Gastroesophageal sphincter (tissue), 4 donors: ENCODE data around the gene CSTF3. TPM values are rescaled to one million over a fixed set of nuclear protein-coding genes. Genes with fewer than 3 reads are reported as not detected.
"Not testable (repeated sequence)": the region's sequence is repeated elsewhere in the genome, so short reads cannot be mapped to it uniquely, and the experiment has no call there.

Source experiments
- ATAC-seq: fragments of 150-250 bp; one replicate; pipeline ENCODE4 v1.9.1; 2016; ENCODE audit warnings: mild to moderate bottlenecking, moderate library complexity
- H3K27ac ChIP-seq, 4 donors: fragments of 200-600 bp; sonication (generic) in 3 of 4; 1 replicate in 3 of 4; 2 replicates in 1 of 4; pipeline ENCODE4 v1.5.1; 2016 to 2019
- H3K27me3 ChIP-seq: fragments of 200-600 bp; sonication (generic); one replicate; pipeline ENCODE4 v1.5.1; 2019
- H3K36me3 ChIP-seq, 2 donors: fragments of 200-600 bp; sonication (generic); one replicate each; pipeline ENCODE4 v1.5.1; 2019; ENCODE audit warnings: control low read depth in 1 of 2
- H3K4me1 ChIP-seq, 3 donors: fragments of 200-600 bp; sonication (generic); 1 replicate in 2 of 3; 2 replicates in 1 of 3; pipeline ENCODE4 v1.5.1; 2016 to 2019; ENCODE audit warnings: control low read depth in 2 of 3
- H3K4me3 ChIP-seq, 2 donors: fragments of 200-600 bp; sonication (generic); one replicate each; pipeline ENCODE4 v1.5.1; 2019; ENCODE audit warnings: mild to moderate bottlenecking in 1 of 2, moderate library complexity in 1 of 2
- H3K9me3 ChIP-seq, 3 donors: fragments of 200-600 bp; sonication (generic); one replicate each; pipeline ENCODE4 v1.5.1; 2017 to 2019; ENCODE audit warnings: control low read depth in 2 of 3
- EP300 ChIP-seq: sonication (generic); formaldehyde crosslinking; IDR thresholded peaks from one replicate; pipeline ENCODE4 v1.6.1; 2017; ENCODE audit warnings: antibody characterized with exemption, mild to moderate bottlenecking
- POLR2A ChIP-seq, 2 donors: fragments of 450-650 bp; IDR thresholded peaks; one replicate each; pipeline ENCODE4 v1.6.1; 2017; ENCODE audit warnings: antibody characterized with exemption in 2 of 2, mild to moderate bottlenecking in 2 of 2, moderate library complexity in 1 of 2
- POLR2AphosphoS5 ChIP-seq: sonication (generic); formaldehyde crosslinking; IDR thresholded peaks from one replicate; pipeline ENCODE4 v1.6.1; 2017; ENCODE audit warnings: antibody characterized with exemption
- WGBS, 2 donors: methylation state at CpG; one replicate each; pipeline ENCODE4 v1.1.5; 2018; ENCODE audit warnings: low coverage in 1 of 2; 5-methylcytosine and 5-hydroxymethylcytosine counted together
- total RNA-seq, 4 donors: library from RNA; depleted of rRNA; stranded (reverse); fragments of >200 nt; gene quantifications; one replicate each; pipeline ENCODE4 v1.1.0, GENCODE V29; 2016
- TF ChIP-seq, protein P1 (sequence below), 4 experiments: fragments of 200-600 bp in 2 of 4; fragments of 450-650 bp in 2 of 4; sonication (generic) in 1 of 4; IDR thresholded peaks; one replicate each; pipeline ENCODE4 v1.5.1; 2017 to 2019; ENCODE audit warnings: antibody characterized with exemption in 4 of 4, mild to moderate bottlenecking in 2 of 4, moderate library complexity in 2 of 4

CSTF3 gene
- total RNA-seq, 4 donors from 2014 or later = 8.3 to 15.4 (median 10.8) TPM

DNA sequence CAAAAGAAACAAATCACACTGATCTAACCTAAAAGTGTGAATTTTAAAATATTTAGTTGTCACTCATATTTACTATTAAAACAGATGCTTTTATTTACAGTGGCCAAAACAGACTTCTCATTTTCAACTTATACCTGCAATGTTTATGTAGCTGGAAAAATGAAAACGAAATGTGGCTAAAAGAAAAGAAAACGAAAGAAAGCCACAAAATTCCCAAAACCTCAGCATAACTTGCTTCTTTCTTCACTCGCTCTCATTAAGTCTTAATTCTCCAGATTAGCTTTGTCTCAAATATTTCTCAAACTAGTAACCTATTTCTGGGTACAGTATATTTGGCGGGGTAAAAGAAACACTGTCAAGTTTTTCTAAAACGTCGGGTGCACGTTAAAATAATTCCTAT lies 693 bp downstream of the CSTF3 start:
- Histone ChIP-seq H3K36me3 (no peaks in the 10 kb centered on the region), H3K4me3 (peak overlapping the region; percentile 73 to 84), H3K4me1 (peaks cover 2 to 57% (median 9%) of the 10 kb centered on the region in 3 donors), H3K27ac (peak overlapping the region in 3 of 4 donors; percentile 80 to 87 (median 80)), H3K27me3 (no peaks in the 10 kb centered on the region), H3K9me3 (no peaks in the 10 kb centered on the region)
- ATAC-seq = no peak
- no peak for TF ChIP-seq POLR2AphosphoS5
- no peak for TF ChIP-seq POLR2A (IDR thresholded peaks at IDR 0.05)
- no peak for TF ChIP-seq EP300
- TF ChIP-seq, protein P1, sequence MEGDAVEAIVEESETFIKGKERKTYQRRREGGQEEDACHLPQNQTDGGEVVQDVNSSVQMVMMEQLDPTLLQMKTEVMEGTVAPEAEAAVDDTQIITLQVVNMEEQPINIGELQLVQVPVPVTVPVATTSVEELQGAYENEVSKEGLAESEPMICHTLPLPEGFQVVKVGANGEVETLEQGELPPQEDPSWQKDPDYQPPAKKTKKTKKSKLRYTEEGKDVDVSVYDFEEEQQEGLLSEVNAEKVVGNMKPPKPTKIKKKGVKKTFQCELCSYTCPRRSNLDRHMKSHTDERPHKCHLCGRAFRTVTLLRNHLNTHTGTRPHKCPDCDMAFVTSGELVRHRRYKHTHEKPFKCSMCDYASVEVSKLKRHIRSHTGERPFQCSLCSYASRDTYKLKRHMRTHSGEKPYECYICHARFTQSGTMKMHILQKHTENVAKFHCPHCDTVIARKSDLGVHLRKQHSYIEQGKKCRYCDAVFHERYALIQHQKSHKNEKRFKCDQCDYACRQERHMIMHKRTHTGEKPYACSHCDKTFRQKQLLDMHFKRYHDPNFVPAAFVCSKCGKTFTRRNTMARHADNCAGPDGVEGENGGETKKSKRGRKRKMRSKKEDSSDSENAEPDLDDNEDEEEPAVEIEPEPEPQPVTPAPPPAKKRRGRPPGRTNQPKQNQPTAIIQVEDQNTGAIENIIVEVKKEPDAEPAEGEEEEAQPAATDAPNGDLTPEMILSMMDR (IDR thresholded peaks at IDR 0.05) = no peak
- WGBS, 2 donors = 1% methylated on average over 7 of the region's 7 CpGs

DNA sequence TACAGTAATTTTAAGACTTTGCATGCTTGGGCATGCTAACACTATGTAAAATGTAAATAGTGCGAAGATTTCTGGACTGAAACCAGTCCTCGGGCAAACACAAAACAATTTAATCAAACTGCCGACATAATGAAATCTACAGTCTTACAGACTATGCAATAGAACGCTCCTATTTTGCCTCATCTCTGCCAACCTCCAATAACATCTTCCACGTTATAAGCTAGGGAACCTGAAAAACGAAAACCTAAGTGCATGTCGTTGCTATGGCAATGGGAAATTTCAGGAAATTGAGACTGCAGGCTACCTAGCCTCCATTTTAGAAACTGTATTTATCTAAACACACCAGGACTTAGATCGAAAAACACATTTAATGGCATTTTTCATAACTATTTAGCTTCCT lies 1.1 kb downstream of the CSTF3 start:
- 5 to 9% methylated on average over 8 of the region's 8 CpGs for WGBS, 2 donors
- no peaks in the 10 kb centered on the region for H3K9me3 ChIP-seq
- no peaks in the 10 kb centered on the region for H3K27me3 ChIP-seq
- TF ChIP-seq, protein P1 (IDR thresholded peaks at IDR 0.05) = no peak
- TF ChIP-seq POLR2A (IDR thresholded peaks at IDR 0.05) (no peak), POLR2AphosphoS5 (no peak), EP300 (no peak)
- no peak overlapping the region for H3K27ac ChIP-seq
- no peak for ATAC-seq
- H3K4me1 ChIP-seq = peaks cover 2 to 62% (median 9%) of the 10 kb centered on the region in 3 donors
- H3K36me3 ChIP-seq = no peaks in the 10 kb centered on the region
- H3K4me3 ChIP-seq = peak overlapping the region; percentile 73 to 84

DNA sequence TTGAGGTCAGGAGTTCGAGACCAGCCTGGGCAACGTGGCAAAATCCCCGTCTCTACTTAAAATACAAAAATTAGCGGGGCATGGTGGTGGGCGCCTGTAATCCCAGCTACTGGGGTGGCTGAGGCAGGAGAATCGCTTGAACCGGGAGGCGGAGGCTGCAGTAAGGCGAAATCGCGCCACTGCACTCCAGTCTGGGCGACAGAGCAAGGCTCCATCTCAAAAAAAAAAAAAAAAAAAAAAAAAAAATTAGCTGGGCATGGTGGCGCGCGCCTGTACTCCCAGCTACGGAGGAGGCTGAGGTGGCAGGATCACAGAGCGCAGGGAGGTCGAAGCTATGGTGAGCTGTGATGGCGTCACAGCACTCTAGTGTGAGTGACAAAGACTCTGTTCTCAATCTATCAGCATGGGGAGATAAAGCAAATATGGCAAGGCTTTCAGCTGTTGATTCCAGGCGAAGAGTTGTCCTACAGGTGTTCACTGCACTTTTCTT lies 1.9 kb downstream of the CSTF3 start:
- not testable (repeated sequence) for ATAC-seq, H3K9me3 ChIP-seq, H3K4me3 ChIP-seq, H3K27ac ChIP-seq, H3K27me3 ChIP-seq, H3K36me3 ChIP-seq
- 96 to 100% methylated on average over 4 to 8 of the region's 20 CpGs for WGBS, 2 donors
- H3K4me1 ChIP-seq = peaks cover 2 to 65% (median 9%) of the 10 kb centered on the region in 3 donors

DNA sequence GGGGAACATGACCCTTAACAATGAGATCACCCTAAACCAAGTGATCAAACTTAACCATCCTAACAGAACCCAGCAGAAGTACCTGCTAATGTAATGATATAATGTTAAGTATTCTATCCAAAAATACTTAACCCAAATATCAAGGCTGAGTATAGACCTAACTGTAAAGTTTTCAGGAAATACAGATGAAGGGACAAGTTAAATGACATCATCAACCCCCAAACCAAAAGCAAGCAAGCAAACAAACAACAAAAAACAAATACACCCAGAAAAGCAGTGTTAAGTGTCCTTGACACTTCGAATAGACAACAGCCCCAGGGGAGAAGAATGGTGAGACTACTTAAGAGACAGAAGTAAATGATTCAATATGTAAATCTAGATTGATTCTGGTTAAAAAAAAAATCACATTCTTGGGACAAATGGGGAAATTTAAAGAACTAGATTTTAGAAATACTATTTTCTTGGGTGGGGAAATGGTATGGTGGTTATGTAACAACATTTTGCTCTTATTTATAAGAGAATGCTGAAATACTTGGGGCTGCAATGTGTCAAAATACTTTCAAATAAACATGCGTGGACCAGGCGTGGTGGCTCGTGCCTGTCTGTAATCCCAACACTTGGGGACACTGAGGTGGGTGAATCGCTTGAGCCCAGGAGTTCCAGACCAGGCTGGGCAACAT lies 2.5 kb downstream of the CSTF3 start:
- H3K4me1 ChIP-seq = peaks cover 2 to 65% (median 9%) of the 10 kb centered on the region in 3 donors
- no peaks in the 10 kb centered on the region for H3K27me3 ChIP-seq
- no peaks in the 10 kb centered on the region for H3K36me3 ChIP-seq
- H3K9me3 ChIP-seq = no peaks in the 10 kb centered on the region
- no peak overlapping the region for H3K27ac ChIP-seq
- TF ChIP-seq, protein P1 (IDR thresholded peaks at IDR 0.05) = no peak
- TF ChIP-seq POLR2A (IDR thresholded peaks at IDR 0.05) (no peak), EP300 (no peak), POLR2AphosphoS5 (no peak)
- WGBS, 2 donors = 83 to 88% methylated on average over 5 of the region's 5 CpGs
- no peak overlapping the region for H3K4me3 ChIP-seq
- ATAC-seq = no peak

DNA sequence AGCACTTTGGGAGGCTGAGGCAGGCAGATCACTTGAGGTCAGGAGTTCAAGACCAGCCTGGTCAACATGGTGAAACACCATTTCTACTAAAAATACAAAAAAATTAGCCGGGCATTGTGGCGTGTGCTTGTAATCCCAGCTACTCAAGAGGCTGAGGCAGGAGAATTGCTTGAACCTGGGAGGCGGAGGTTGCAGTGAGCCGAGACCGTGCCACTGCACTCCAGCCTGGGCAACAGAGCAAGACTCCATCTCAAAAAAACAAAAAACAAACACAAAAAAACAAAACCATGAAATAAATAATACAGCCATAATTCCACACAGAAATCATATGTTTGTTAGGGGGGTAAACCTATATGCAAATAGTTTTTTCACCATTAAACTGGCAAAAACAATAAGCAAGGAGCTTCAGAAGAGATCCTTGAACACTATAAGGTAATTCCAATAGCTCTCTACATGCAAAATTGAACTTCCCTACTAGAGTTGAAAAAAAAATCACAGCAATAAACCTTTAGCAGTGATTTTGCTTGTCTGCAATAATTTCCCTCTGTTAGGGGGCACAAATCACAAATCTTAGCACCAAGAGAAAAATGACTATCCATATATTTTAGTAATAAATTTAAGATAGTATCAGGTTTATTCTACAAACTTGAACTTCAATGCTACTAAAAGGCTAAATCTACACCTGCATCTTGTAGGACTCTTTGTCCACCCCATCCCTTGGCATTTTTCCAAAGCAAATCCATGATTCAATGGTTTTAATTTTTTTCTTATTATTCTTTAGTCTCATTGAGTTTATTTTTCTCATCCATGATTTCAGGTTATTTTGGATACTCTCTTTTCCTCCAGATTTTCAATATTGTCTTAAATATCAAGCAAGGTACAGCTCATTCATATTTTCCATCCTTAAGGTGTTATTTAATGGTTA lies 3.9 kb downstream of the CSTF3 start:
- TF ChIP-seq POLR2AphosphoS5 (no peak), POLR2A (IDR thresholded peaks at IDR 0.05) (no peak), EP300 (no peak)
- TF ChIP-seq, protein P1 (IDR thresholded peaks at IDR 0.05) = no peak
- Histone ChIP-seq H3K27me3 (no peaks in the 10 kb centered on the region), H3K36me3 (no peaks in the 10 kb centered on the region), H3K9me3 (no peaks in the 10 kb centered on the region), H3K27ac (no peak overlapping the region), H3K4me1 (peaks cover 2 to 65% (median 9%) of the 10 kb centered on the region in 3 donors), H3K4me3 (no peak overlapping the region)
- 96 to 98% methylated on average over 3 to 4 of the region's 5 CpGs for WGBS, 2 donors
- ATAC-seq = no peak
